Neural progenitor cell (in vitro differentiated cells): ENCODE results near the gene TP53BP2. TPM values are rescaled to one million over a fixed set of nuclear protein-coding genes. Genes with fewer than 3 reads are reported as not detected.

ENCODE experiments used
- DNase-seq: peaks from one replicate; pipeline ENCODE4 v3.0.0-alpha.2; 2016; ENCODE audit warnings: low spot score
- H2AFZ ChIP-seq: fragments of 200-600 bp; sonication (generic); replicated peaks from 2 replicates; pipeline ENCODE4 v1.6.1; 2016; ENCODE audit warnings: antibody characterized with exemption
- H3F3A ChIP-seq: fragments of 200-600 bp; sonication (generic); 2 replicates; pipeline ENCODE4 v1.6.1; 2016; ENCODE audit warnings: antibody characterized with exemption, low read depth
- H3K27ac ChIP-seq: fragments of 200-600 bp; sonication (generic); 2 replicates; pipeline ENCODE4 v1.5.1; 2016; ENCODE audit warnings: mild to moderate bottlenecking
- H3K27me3 ChIP-seq: fragments of 200-600 bp; sonication (generic); 2 replicates; pipeline ENCODE4 v1.6.1; 2016; ENCODE audit warnings: mild to moderate bottlenecking, moderate library complexity
- H3K36me3 ChIP-seq: fragments of 200-600 bp; sonication (generic); 2 replicates; pipeline ENCODE4 v1.5.1; 2016
- H3K4me1 ChIP-seq: fragments of 200-600 bp; sonication (generic); 2 replicates; pipeline ENCODE4 v1.6.1; 2016; ENCODE audit warnings: mixed run types
- H3K4me2 ChIP-seq: fragments of 200-600 bp; sonication (generic); 2 replicates; pipeline ENCODE4 v1.6.1; 2016
- H3K4me3 ChIP-seq: fragments of 200-600 bp; sonication (generic); 2 replicates; pipeline ENCODE4 v1.5.1; 2016
- H3K79me2 ChIP-seq: fragments of 200-600 bp; sonication (generic); 2 replicates; pipeline ENCODE4 v1.6.1; 2016; ENCODE audit warnings: low read depth
- H3K9ac ChIP-seq: fragments of 200-600 bp; sonication (generic); 2 replicates; pipeline ENCODE4 v1.6.1; 2016
- H3K9me3 ChIP-seq: fragments of 200-600 bp; sonication (generic); 2 replicates; pipeline ENCODE4 v1.5.1; 2016; ENCODE audit warnings: low read depth
- H4K20me1 ChIP-seq: fragments of 200-600 bp; sonication (generic); 2 replicates; pipeline ENCODE4 v1.6.1; 2016; ENCODE audit warnings: low read depth
- H3K27ac Mint-ChIP-seq: 3 replicates; pipeline ENCODE4 v1.8.0; 2021; ENCODE audit warnings: mixed read lengths
- H3K27me3 Mint-ChIP-seq: 2 replicates; pipeline ENCODE4 v1.8.0; 2022; ENCODE audit warnings: low read depth, mild to moderate bottlenecking, inconsistent platforms, moderate library complexity, mixed read lengths; ENCODE audit not compliant: insufficient read depth
- H3K36me3 Mint-ChIP-seq: 3 replicates; pipeline ENCODE4 v1.8.0; 2021; ENCODE audit warnings: mixed read lengths
- H3K4me1 Mint-ChIP-seq: 3 replicates; pipeline ENCODE4 v1.8.0; 2021; ENCODE audit warnings: mixed read lengths
- H3K4me3 Mint-ChIP-seq: 3 replicates; pipeline ENCODE4 v1.8.0; 2021; ENCODE audit warnings: mild to moderate bottlenecking, moderate library complexity, mixed read lengths
- H3K9me3 Mint-ChIP-seq: 3 replicates; pipeline ENCODE4 v1.8.0; 2020; ENCODE audit warnings: mixed read lengths
- EZH2 ChIP-seq: fragments of 200-600 bp; sonication (generic); IDR thresholded peaks from 2 replicates; pipeline ENCODE4 v1.6.1; 2017; ENCODE audit warnings: antibody characterized with exemption, mild to moderate bottlenecking, moderate library complexity
- EZH2phosphoT487 ChIP-seq: fragments of 200-600 bp; sonication (generic); IDR thresholded peaks from 2 replicates; pipeline ENCODE4 v1.6.1; 2017; ENCODE audit warnings: antibody characterized with exemption
- total RNA-seq: library from RNA; depleted of rRNA; stranded (reverse); fragments of >200 nt; gene quantifications from 2 replicates; pipeline ENCODE4 v1.2.3, GENCODE V29; 2015; ENCODE audit warnings: low replicate concordance
- TF ChIP-seq, protein P1 (sequence below): fragments of 200-600 bp; sonication (generic); IDR thresholded peaks from 2 replicates; pipeline ENCODE4 v1.5.1; 2017; ENCODE audit warnings: antibody characterized with exemption, mild to moderate bottlenecking

TP53BP2 gene
- total RNA-seq, 1 donor from 2014 or later: 56.3 TPM

- Histone ChIP-seq H3K36me3 (no peaks in the 10 kb centered on the region), H3K27me3 (no peaks in the 10 kb centered on the region), H3K4me1 (peaks cover 7% of the 10 kb centered on the region), H3K9me3 (no peaks in the 10 kb centered on the region), H2AFZ (no peak overlapping the region), H3K4me2 (no peak overlapping the region), H3F3A (peaks cover 10% of the 10 kb centered on the region), H3K4me3 (no peak overlapping the region), H3K27ac (no peak overlapping the region), H3K79me2 (no peaks in the 10 kb centered on the region), H3K9ac (no peak overlapping the region), H4K20me1 (no peaks in the 10 kb centered on the region)
- no peak for DNase-seq
- TF ChIP-seq, protein P1, sequence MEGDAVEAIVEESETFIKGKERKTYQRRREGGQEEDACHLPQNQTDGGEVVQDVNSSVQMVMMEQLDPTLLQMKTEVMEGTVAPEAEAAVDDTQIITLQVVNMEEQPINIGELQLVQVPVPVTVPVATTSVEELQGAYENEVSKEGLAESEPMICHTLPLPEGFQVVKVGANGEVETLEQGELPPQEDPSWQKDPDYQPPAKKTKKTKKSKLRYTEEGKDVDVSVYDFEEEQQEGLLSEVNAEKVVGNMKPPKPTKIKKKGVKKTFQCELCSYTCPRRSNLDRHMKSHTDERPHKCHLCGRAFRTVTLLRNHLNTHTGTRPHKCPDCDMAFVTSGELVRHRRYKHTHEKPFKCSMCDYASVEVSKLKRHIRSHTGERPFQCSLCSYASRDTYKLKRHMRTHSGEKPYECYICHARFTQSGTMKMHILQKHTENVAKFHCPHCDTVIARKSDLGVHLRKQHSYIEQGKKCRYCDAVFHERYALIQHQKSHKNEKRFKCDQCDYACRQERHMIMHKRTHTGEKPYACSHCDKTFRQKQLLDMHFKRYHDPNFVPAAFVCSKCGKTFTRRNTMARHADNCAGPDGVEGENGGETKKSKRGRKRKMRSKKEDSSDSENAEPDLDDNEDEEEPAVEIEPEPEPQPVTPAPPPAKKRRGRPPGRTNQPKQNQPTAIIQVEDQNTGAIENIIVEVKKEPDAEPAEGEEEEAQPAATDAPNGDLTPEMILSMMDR: no peak
- TF ChIP-seq EZH2phosphoT487: no peak
- TF ChIP-seq EZH2: no peak
- Mint-ChIP-seq H3K9me3 (peaks cover 3% of the 10 kb centered on the region), H3K4me3 (no peak overlapping the region), H3K36me3 (peaks cover 33% of the 10 kb centered on the region), H3K27ac (no peak overlapping the region), H3K27me3 (no peaks in the 10 kb centered on the region), H3K4me1 (peaks cover 5% of the 10 kb centered on the region)
Observed at GRCh38 chr1:223765719-223766340, 79.9 kb downstream of the TP53BP2 start.

- Histone ChIP-seq H3K9ac (no peak overlapping the region), H4K20me1 (no peaks in the 10 kb centered on the region), H3K27ac (peak overlapping the region; percentile 49), H3K4me2 (no peak overlapping the region), H3K4me3 (no peak overlapping the region), H3K4me1 (peaks cover 7% of the 10 kb centered on the region), H3F3A (peaks cover 10% of the 10 kb centered on the region), H2AFZ (no peak overlapping the region), H3K9me3 (no peaks in the 10 kb centered on the region), H3K79me2 (no peaks in the 10 kb centered on the region), H3K36me3 (no peaks in the 10 kb centered on the region), H3K27me3 (no peaks in the 10 kb centered on the region)
- peaks cover 3% of the 10 kb centered on the region for H3K9me3 Mint-ChIP-seq
- TF ChIP-seq, protein P1: no peak
- TF ChIP-seq EZH2: no peak
- no peak for TF ChIP-seq EZH2phosphoT487
- DNase-seq: peak; percentile 39
- peaks cover 5% of the 10 kb centered on the region for H3K4me1 Mint-ChIP-seq
- H3K27ac Mint-ChIP-seq: no peak overlapping the region
- no peaks in the 10 kb centered on the region for H3K27me3 Mint-ChIP-seq
- peaks cover 31% of the 10 kb centered on the region for H3K36me3 Mint-ChIP-seq
- H3K4me3 Mint-ChIP-seq: no peak overlapping the region
Observed at GRCh38 chr1:223765036-223765718, 80.6 kb downstream of the TP53BP2 start.

GRCh38 chr1:223763881-223764280 is 81.9 kb downstream of the TP53BP2 start:
- Mint-ChIP-seq H3K4me1 (peaks cover 5% of the 10 kb centered on the region), H3K27me3 (peaks cover 3% of the 10 kb centered on the region), H3K36me3 (peaks cover 28% of the 10 kb centered on the region), H3K9me3 (peaks cover 2% of the 10 kb centered on the region), H3K27ac (no peak overlapping the region), H3K4me3 (no peak overlapping the region)
- H3K4me1 ChIP-seq: peaks cover 7% of the 10 kb centered on the region
- TF ChIP-seq, protein P1: no peak
- H3K36me3 ChIP-seq: no peaks in the 10 kb centered on the region
- no peaks in the 10 kb centered on the region for H3K79me2 ChIP-seq
- no peak overlapping the region for H3K9ac ChIP-seq
- DNase-seq: no peak
- H3K27ac ChIP-seq: no peak overlapping the region
- H3K4me3 ChIP-seq: no peak overlapping the region
- H2AFZ ChIP-seq: no peak overlapping the region
- H3K27me3 ChIP-seq: no peaks in the 10 kb centered on the region
- H4K20me1 ChIP-seq: no peaks in the 10 kb centered on the region
- H3K4me2 ChIP-seq: no peak overlapping the region
- no peaks in the 10 kb centered on the region for H3K9me3 ChIP-seq
- peaks cover 10% of the 10 kb centered on the region for H3F3A ChIP-seq
